ENCODE data around the gene GPR141.

The GPR141 gene

GRCh38 chr7:37683246-37684120 lies at the start of gene GPR141:
TSS of gene GPR141 (plus strand) at chr7:37683766. CDS start at chr7:37740394, 56,628 bp downstream.
- DNase-seq: no peak

DNA sequence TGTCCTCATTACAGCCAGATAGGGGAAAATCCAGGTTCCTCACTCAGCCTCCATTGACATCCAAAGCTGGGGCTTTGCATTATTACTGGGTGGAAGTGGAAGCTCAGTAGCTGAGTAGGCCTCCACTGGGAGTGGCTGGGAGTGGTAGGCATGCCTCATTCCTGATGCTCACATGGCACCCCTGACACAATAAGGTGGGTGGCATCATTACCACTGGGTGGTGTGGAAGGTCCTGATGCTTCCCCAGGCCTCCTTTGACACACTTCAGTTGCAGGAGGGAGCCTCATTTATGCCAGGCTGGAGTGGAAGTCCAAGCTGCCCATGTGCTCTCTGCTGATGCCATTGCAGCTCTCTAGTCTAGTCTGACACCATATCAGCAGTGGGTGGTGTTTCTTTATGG lies 48.2 kb upstream of the GPR141 start:
- no peak for DNase-seq

DNA sequence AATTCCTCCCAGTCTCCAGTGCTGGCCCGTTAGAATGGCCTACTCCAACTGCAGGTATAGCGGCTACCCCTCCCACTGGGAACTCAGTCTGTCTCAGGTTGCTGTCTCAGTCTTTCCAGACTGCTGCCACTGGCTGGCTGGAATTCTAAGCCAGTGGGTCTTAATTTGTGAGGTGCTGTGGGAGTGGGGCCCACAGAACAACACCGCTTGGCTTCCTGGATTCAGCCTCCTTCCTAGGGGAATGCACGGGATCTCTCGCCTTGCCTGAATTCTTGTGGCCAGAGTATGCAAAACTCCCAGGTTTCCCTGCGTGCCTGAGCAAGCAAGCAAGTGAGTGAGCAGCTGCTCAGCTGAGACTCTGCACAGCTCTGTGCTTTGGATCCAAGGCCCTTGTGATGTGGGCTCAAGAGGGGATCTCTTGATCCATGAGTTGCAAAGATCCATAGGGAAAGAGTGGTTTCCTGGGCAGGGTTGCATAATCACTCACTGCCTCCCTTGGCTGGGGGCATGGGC lies 41.5 kb upstream of the GPR141 start:
- DNase-seq: no peak

- DNase-seq: no peak
Observed at GRCh38 chr7:37643876-37644275, 39.7 kb upstream of the GPR141 start.

GRCh38 chr7:37645282-37646050 lies 38.1 kb upstream of the GPR141 start:
- no peak for DNase-seq

DNA sequence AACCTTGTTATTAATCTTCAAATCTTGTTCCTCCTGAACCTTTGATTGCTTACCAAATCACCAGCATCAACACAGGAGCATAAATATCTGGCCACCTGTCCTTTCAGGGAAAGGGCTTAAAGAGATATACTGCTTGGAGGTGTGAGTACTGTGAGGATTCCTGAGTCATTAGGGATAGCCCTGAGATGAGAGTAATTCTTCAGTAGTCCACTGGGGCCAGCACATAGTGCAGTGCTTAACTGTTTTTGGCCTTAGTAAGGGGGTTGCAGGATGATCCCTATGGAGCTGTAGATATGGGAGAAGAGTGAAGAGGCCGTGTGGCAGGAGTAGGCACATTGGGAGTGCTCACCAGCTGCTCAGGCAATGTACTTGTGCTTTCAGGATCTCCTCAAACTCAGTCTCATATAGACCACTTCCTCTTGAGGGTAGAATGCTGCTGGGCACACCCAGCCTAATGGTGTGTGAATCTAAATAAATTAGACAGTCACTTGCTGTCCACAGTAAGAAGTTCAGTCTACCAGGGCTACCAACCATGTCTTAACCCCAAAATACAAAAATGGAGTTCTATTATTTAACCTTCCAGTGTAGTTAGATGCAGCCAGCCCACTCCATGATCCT lies 26.5 kb upstream of the GPR141 start:
- no peak for DNase-seq

GRCh38 chr7:37657816-37658215 lies 25.8 kb upstream of the GPR141 start:
- DNase-seq: no peak

DNA sequence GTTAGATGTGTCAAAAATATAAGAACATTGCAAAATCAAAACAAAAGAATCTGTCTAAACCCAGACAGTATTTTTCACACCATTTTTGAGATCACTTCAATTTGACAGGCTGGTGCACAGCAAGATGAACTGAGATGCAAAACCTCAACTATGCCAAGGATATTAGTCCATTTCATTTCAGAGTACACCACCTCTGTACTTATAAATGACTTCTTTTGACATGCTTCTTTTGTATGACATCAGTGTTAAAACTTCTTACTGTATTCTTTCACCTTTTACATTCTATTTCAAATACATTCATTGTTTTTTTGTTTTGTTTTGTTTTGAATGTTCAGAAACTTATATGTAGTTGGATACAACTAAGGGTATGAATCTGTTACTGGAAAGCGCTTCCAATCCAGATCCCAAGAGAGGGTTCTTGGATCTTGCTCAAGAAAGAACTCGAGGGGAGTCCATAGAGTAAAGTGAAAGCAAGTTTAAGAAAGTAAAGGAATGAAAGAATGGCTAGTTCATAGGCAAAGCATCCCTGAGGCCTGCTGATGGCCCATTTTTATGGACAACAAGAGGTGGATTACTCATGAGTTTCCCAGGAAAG lies 23.5 kb upstream of the GPR141 start:
- no peak for DNase-seq

DNA sequence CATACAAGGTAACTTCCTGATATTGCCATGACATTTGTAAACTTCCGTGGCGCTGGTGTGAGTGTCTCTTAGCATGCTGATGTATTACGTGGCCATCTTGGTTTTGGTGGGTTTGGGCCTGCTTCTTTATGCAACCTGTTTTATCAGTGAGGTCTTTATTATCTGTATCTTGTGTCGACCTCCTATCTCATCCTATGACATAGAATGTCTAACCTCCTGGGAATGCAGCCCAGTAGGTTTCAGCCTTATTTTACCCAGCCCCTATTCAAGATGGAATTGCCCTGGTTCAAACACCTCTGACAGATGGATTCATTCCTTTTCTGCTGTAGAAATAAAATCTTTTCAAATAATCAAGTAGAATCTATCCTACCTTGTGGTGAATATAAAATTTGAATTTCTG lies 23.0 kb upstream of the GPR141 start:
- DNase-seq: no peak

GRCh38 chr7:37663693-37664092 lies 19.9 kb upstream of the GPR141 start:
- no peak for DNase-seq

GRCh38 chr7:37665352-37666022 lies 18.1 kb upstream of the GPR141 start:
- no peak for DNase-seq

DNA sequence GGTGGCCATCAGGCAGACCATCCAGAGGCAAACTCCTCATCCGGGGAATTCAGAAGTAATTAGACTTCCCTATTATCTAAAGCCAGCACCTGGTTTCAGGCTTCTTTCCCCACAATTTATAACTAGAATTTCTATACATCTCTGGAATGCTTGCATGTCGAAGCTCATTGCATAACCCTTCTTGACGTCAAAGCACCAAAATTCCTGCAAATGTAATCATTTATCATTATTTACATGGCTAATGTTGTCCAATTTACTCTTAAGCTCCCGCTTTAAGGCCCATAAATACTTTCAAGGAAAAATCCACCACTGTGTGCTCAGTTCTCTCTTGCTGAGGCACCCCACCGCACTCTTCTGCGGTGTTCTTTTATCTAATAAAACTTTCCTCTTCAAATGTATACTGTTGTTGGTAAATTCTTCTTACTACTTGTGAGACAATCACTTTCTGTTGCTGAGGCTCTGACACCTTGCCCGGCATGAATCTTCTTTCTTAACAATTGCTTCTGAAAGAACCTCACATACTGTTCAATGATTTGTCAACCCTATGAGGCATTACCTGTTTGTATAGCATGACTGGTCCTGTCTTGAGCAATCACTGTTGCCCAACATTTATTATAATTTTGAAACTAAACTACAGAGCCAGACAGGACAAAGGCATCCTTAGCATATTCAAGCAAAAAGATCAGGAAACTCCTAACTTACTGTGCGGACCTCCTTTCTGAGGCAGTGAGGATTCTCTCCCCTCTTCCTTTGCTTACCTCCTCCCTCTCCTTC lies 17.4 kb upstream of the GPR141 start:
- DNase-seq: no peak

- no peak for DNase-seq
Observed at GRCh38 chr7:37669818-37670217, 13.7 kb upstream of the GPR141 start.

DNA sequence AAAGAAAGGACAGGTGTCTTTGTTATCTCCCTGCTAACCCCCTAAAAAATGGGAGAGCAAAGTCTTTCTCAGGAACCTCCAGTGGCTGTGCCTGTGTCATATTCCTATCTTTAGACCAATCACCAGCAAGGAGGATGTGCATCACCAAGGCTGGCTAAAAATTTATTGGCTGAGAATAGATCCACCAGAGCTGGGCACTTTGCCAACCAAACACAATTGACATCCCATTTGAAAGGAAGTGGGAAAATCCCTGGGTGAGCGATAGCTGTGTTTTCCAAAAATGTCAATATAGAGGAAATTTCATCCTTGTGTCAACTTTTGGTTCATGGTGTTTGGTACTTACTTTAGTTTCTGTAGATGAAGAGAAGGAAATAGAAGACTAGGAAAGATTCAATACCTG lies 13.1 kb upstream of the GPR141 start:
- no peak for DNase-seq

- no peak for DNase-seq
Observed at GRCh38 chr7:37671876-37672275, 11.7 kb upstream of the GPR141 start.

- no peak for DNase-seq
Observed at GRCh38 chr7:37672926-37673325, 10.6 kb upstream of the GPR141 start.

- no peak for DNase-seq
Observed at GRCh38 chr7:37673523-37673922, 10.0 kb upstream of the GPR141 start.

GRCh38 chr7:37674531-37674930 lies 9.0 kb upstream of the GPR141 start:
- no peak for DNase-seq

GRCh38 chr7:37675749-37676148 lies 7.8 kb upstream of the GPR141 start:
- no peak for DNase-seq

GRCh38 chr7:37684927-37685326 lies 1.4 kb downstream of the GPR141 start:
- DNase-seq: no peak

DNA sequence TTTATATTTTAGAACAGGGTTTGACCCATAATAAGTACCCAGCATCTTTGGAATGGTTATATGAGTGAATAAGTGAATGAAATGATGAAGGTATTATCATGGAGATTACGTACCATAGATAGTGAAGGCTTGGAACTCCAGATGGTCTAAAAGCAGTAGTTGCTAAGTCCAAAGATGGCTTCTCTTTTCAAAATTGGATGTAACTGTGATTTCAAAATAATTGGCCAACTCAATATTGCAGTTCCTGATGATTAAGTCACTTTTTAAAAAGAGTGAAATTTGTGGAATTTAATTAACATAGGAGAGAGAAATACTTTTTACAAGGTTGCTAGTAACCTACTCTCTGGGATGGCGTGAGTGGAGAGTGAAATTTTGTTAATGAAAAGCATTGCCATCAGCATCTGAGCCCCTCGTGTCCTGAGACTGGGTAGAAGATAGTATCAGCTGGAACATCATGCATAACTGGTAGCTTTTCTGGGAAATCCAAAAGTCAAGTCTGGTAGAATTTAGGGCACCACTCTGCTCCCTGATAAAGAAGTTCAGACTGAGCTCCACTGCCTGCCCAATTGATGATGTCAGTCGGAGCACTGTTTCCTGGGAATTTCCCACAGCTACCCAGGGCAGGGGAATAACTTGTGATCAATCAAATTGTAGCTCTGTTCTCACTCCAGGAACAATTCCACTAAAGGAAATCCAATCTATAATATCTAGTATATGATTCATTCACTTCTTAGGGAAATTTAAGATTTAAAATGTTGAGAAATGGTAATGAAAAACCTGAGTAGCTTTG lies 3.2 kb downstream of the GPR141 start:
- no peak for DNase-seq

All from NCI-H226 (cell line).